Measurements from ENCODE around the gene SPON2. TPM values are rescaled to one million over a fixed set of nuclear protein-coding genes. Genes with fewer than 3 reads are reported as not detected.

The SPON2 gene
- total and polyA plus RNA-seq, 2 donors from 2014 or later: 16.7 to 116 TPM

DNA sequence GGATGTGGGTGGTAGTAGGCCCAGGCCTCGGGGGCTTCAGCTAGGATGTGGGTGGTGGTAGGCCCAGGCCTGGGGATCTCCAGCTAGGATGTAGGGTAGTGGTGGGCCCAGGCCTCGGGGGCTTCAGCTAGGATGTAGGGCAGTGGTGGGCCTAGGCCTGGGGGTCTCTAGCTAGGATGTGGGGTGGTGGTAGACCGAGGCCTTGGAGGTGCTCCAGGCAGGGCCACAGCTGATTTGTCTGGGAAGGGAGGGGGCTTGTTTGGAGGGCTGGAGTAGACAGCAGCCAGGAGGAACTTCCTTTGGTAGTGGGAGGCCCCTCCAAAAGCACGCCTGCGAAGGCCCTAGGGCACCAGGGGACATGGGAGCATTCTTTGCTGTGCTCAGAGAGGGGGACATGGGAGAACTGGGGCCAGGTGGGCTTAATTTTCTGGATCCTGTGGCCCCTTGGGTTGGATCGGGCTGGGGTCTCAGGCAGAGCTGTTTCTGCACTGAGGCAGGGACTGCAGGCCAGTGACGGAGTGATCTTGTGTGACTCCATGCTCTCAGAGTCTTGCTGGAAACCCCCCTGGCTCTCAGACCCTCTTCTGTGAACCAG lies 3.3 kb upstream of the SPON2 start:
- H3K4me3 ChIP-seq (ENCODE audit: low read length in 3 of 3): no peak overlapping the region
- peaks cover under 1% of the 10 kb centered on the region for H3K27me3 ChIP-seq (ENCODE audit: control insufficient read depth, insufficient read depth, low read length)
- H3K27ac ChIP-seq (ENCODE audit: low read depth in 2 of 2, low read length in 2 of 2): no peak overlapping the region
- no peak for TF ChIP-seq CTCF (IDR thresholded peaks at IDR 0.05; ENCODE audit: borderline replicate concordance, extremely low read depth, insufficient read depth)
- DNase-seq (peak in 1 of 5 donors; percentile 7), FAIRE-seq (no peak)
- H3K9me3 ChIP-seq (ENCODE audit: control insufficient read depth in 2 of 3, insufficient read depth in 1 of 3, low read length in 3 of 3): peaks cover 0 to 3% (median 0%) of the 10 kb centered on the region in 3 donors
- no peaks in the 10 kb centered on the region for H3K36me3 ChIP-seq (ENCODE audit: control insufficient read depth in 2 of 3, insufficient read depth in 3 of 3, low read length in 3 of 3)
- H3K4me1 ChIP-seq (ENCODE audit: control insufficient read depth in 2 of 3, insufficient read depth in 2 of 3, low read depth in 1 of 3, low read length in 3 of 3): peaks cover 0 to 12% (median 0%) of the 10 kb centered on the region in 3 donors
- H3K9ac ChIP-seq (ENCODE audit: low read length in 3 of 3): no peak overlapping the region
- intact Hi-C loops (cut with DNase I): no loop called here

GRCh38 chr4:1174941-1175634 lies 2.7 kb upstream of the SPON2 start:
- Histone ChIP-seq H3K27me3 (ENCODE audit: control insufficient read depth, insufficient read depth, low read length) (peaks cover 6% of the 10 kb centered on the region), H3K9ac (ENCODE audit: low read length in 3 of 3) (no peak overlapping the region), H3K27ac (ENCODE audit: low read depth in 2 of 2, low read length in 2 of 2) (no peak overlapping the region), H3K4me1 (ENCODE audit: control insufficient read depth in 2 of 3, insufficient read depth in 2 of 3, low read depth in 1 of 3, low read length in 3 of 3) (peaks cover 0 to 13% (median 0%) of the 10 kb centered on the region in 3 donors), H3K4me3 (ENCODE audit: low read length in 3 of 3) (no peak overlapping the region), H3K36me3 (ENCODE audit: control insufficient read depth in 2 of 3, insufficient read depth in 3 of 3, low read length in 3 of 3) (no peaks in the 10 kb centered on the region), H3K9me3 (ENCODE audit: control insufficient read depth in 2 of 3, insufficient read depth in 1 of 3, low read length in 3 of 3) (peaks cover 0 to 3% (median 0%) of the 10 kb centered on the region in 3 donors)
- DNase-seq: peak in 2 of 5 donors; percentile 3 to 71
- no peak for TF ChIP-seq CTCF (IDR thresholded peaks at IDR 0.05; ENCODE audit: borderline replicate concordance, extremely low read depth, insufficient read depth)
- intact Hi-C loops (cut with DNase I): no loop called here
- FAIRE-seq: no peak

DNA sequence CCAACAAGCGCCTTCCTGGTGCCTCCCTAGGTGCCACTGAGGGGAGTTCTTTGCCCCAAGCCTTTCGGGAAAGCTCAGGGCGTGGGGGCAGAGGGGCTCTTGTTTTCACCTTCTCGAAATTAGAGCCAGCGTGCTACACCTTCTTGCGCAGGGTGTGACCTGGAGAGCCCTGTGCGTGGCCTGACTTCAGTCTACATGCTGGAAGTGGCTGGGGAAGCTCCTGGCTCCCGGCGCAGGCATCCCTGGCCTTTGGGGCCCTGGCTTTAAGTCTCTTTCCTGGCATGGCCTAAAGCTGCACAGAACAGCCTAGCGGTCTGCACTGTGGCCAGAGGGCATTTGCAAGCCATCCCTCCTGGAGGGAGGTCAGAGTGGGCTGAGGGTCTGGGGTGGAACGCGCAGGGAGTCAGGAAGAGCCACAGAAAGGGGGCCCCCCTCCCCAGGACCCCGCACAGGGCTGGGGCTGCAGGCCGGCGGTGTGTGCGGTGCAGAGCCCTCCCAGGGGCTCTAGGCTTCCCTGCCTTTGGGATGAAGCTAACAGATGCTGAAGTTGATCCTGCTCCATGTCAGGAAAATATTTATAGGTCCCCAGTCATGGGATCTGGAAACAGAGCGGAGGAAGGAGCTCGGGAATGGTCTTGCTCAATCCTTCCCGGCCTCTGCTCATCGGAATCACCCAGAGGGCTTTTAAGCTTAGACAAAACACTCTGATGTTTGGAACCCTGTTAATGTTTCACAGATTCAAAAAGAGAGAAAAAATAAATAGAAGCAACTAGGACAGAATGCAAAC lies 781 bp upstream of the SPON2 start:
- H3K27me3 ChIP-seq (ENCODE audit: control insufficient read depth, insufficient read depth, low read length): peaks cover 9% of the 10 kb centered on the region
- intact Hi-C loops (cut with DNase I): no loop called here
- DNase-seq (peak in 3 of 5 donors; percentile 17 to 57 (median 46)), FAIRE-seq (no peak)
- no peak overlapping the region for H3K9ac ChIP-seq (ENCODE audit: low read length in 3 of 3)
- no peak for TF ChIP-seq CTCF (IDR thresholded peaks at IDR 0.05; ENCODE audit: borderline replicate concordance, extremely low read depth, insufficient read depth)
- H3K27ac ChIP-seq (ENCODE audit: low read depth in 2 of 2, low read length in 2 of 2): peak overlapping the region in 1 of 2 donors; percentile 34
- H3K9me3 ChIP-seq (ENCODE audit: control insufficient read depth in 2 of 3, insufficient read depth in 1 of 3, low read length in 3 of 3): no peaks in the 10 kb centered on the region
- peaks cover 0 to 13% (median 0%) of the 10 kb centered on the region in 3 donors for H3K4me1 ChIP-seq (ENCODE audit: control insufficient read depth in 2 of 3, insufficient read depth in 2 of 3, low read depth in 1 of 3, low read length in 3 of 3)
- no peak overlapping the region for H3K4me3 ChIP-seq (ENCODE audit: low read length in 3 of 3)
- no peaks in the 10 kb centered on the region for H3K36me3 ChIP-seq (ENCODE audit: control insufficient read depth in 2 of 3, insufficient read depth in 3 of 3, low read length in 3 of 3)

Measured in kidney (tissue), 14 donors.